ENCODE results near the gene RASD1. TPM values are rescaled to one million over a fixed set of nuclear protein-coding genes. Genes with fewer than 3 reads are reported as not detected.

The RASD1 gene
- total RNA-seq, 1 experiment from 2014 or later, result 59.0 TPM

- Histone ChIP-seq H3K27me3 (ENCODE audit: low read length) (no peaks in the 10 kb centered on the region), H3K27ac (ENCODE audit: low read length) (no peak overlapping the region), H3K36me3 (ENCODE audit: low read depth, low read length) (no peaks in the 10 kb centered on the region), H3K4me1 (ENCODE audit: insufficient read depth, low read length) (no peaks in the 10 kb centered on the region), H3F3A (ENCODE audit: low read length, unreplicated experiment) (no peaks in the 10 kb centered on the region), H2AFZ (ENCODE audit: low read length) (no peak overlapping the region), H3K79me2 (ENCODE audit: low read length) (no peaks in the 10 kb centered on the region), H3K9me2 (replicated peaks; ENCODE audit: low read length) (no peaks in the 10 kb centered on the region), H3K9ac (ENCODE audit: low read length) (no peak overlapping the region), H4K20me1 (ENCODE audit: low read length) (no peaks in the 10 kb centered on the region), H3K9me3 (ENCODE audit: low read length) (no peaks in the 10 kb centered on the region), H3K4me3 (ENCODE audit: low read length) (no peak overlapping the region), H3K4me2 (ENCODE audit: low read length) (no peak overlapping the region)
- DNase-seq (no peak), ATAC-seq (no peak)
- BruUV-seq (replicated peaks), result no TSS peak
- intact Hi-C loops (cut with micrococcal nuclease), result no loop called here
- ChIA-PET CTCF (no interaction called here), POLR2A (ENCODE audit: unreplicated experiment) (no interaction called here)
- no peak for TF ChIP-seq EZH2phosphoT487 (IDR thresholded peaks at IDR 0.05; ENCODE audit: borderline replicate concordance, low read length)
- TF ChIP-seq CTCF (conservative IDR thresholded peaks at IDR 0.05; ENCODE audit: low read depth, low read length), result no peak
- no peak for TF ChIP-seq EZH2 (IDR thresholded peaks at IDR 0.05; ENCODE audit: low read length, unreplicated experiment)
These were observed 41.9 kb downstream of the RASD1 start for GRCh38 chr17:17454276-17454675.

- ChIA-PET CTCF (no interaction called here), POLR2A (ENCODE audit: unreplicated experiment) (no interaction called here)
- Histone ChIP-seq H3K79me2 (ENCODE audit: low read length) (no peaks in the 10 kb centered on the region), H3K36me3 (ENCODE audit: low read depth, low read length) (no peaks in the 10 kb centered on the region), H4K20me1 (ENCODE audit: low read length) (no peaks in the 10 kb centered on the region), H3K4me1 (ENCODE audit: insufficient read depth, low read length) (peaks cover 2% of the 10 kb centered on the region; the same call in 1 of the 2 replicates), H3K4me2 (ENCODE audit: low read length) (no peak overlapping the region), H2AFZ (ENCODE audit: low read length) (no peak overlapping the region), H3K9me2 (replicated peaks; ENCODE audit: low read length) (no peaks in the 10 kb centered on the region), H3K9me3 (ENCODE audit: low read length) (no peaks in the 10 kb centered on the region), H3K27me3 (ENCODE audit: low read length) (no peaks in the 10 kb centered on the region), H3K4me3 (ENCODE audit: low read length) (no peak overlapping the region), H3K27ac (ENCODE audit: low read length) (no peak overlapping the region), H3K9ac (ENCODE audit: low read length) (no peak overlapping the region), H3F3A (ENCODE audit: low read length, unreplicated experiment) (no peaks in the 10 kb centered on the region)
- TF ChIP-seq CTCF (conservative IDR thresholded peaks at IDR 0.05; ENCODE audit: low read depth, low read length) (no peak), EZH2 (IDR thresholded peaks at IDR 0.05; ENCODE audit: low read length, unreplicated experiment) (no peak), EZH2phosphoT487 (IDR thresholded peaks at IDR 0.05; ENCODE audit: borderline replicate concordance, low read length) (no peak)
- no peak for ATAC-seq
- no peak for DNase-seq
- intact Hi-C loops (cut with micrococcal nuclease), result no loop called here
- no TSS peak for BruUV-seq (replicated peaks)
These were observed 43.1 kb downstream of the RASD1 start for GRCh38 chr17:17453088-17453487.

GRCh38 chr17:17448723-17449122 is 47.5 kb downstream of the RASD1 start:
- intact Hi-C loops (cut with micrococcal nuclease), result no loop called here
- H3K4me1 ChIP-seq (ENCODE audit: insufficient read depth, low read length), result peaks cover 34% of the 10 kb centered on the region
- H3K9ac ChIP-seq (ENCODE audit: low read length), result no peak overlapping the region
- POLR2A ChIA-PET (ENCODE audit: unreplicated experiment), result interaction anchor here (0.6 kb wide), 1 partner anchor 412 kb away, joined by 3 read pairs; no protein-coding TSS in a partner anchor
- H4K20me1 ChIP-seq (ENCODE audit: low read length), result no peaks in the 10 kb centered on the region
- no TSS peak for BruUV-seq (replicated peaks)
- ATAC-seq, result no peak
- no peak overlapping the region for H3K4me3 ChIP-seq (ENCODE audit: low read length)
- no peak overlapping the region for H3K4me2 ChIP-seq (ENCODE audit: low read length)
- no peak for DNase-seq
- H2AFZ ChIP-seq (ENCODE audit: low read length), result no peak overlapping the region
- H3K79me2 ChIP-seq (ENCODE audit: low read length), result no peaks in the 10 kb centered on the region
- H3K9me2 ChIP-seq (replicated peaks; ENCODE audit: low read length), result no peaks in the 10 kb centered on the region
- no peak overlapping the region for H3K27ac ChIP-seq (ENCODE audit: low read length)
- TF ChIP-seq CTCF (conservative IDR thresholded peaks at IDR 0.05; ENCODE audit: low read depth, low read length) (no peak), EZH2phosphoT487 (IDR thresholded peaks at IDR 0.05; ENCODE audit: borderline replicate concordance, low read length) (no peak), EZH2 (IDR thresholded peaks at IDR 0.05; ENCODE audit: low read length, unreplicated experiment) (no peak)
- no peaks in the 10 kb centered on the region for H3K9me3 ChIP-seq (ENCODE audit: low read length)
- no peaks in the 10 kb centered on the region for H3K36me3 ChIP-seq (ENCODE audit: low read depth, low read length)
- H3K27me3 ChIP-seq (ENCODE audit: low read length), result no peaks in the 10 kb centered on the region
- CTCF ChIA-PET, result no interaction called here
- H3F3A ChIP-seq (ENCODE audit: low read length, unreplicated experiment), result peaks cover 6% of the 10 kb centered on the region
